ENCODE measurements around the gene MICU1. TPM values are rescaled to one million over a fixed set of nuclear protein-coding genes. Genes with fewer than 3 reads are reported as not detected.

The MICU1 gene
- total RNA-seq, 1 experiment from 2014 or later = 36.0 TPM

GRCh38 chr10:72418679-72419078, 207.2 kb downstream of the MICU1 start:
- Mint-ChIP-seq H3K36me3 (peaks cover 49% of the 10 kb centered on the region), H3K4me3 (no peak overlapping the region), H3K9me3 (peaks cover 37% of the 10 kb centered on the region), H3K27me3 (ENCODE audit: low read depth) (no peaks in the 10 kb centered on the region; the same call in 1 of the 2 replicates), H3K27ac (no peak overlapping the region; the same call in 1 of the 2 replicates), H3K4me1 (peaks cover 22% of the 10 kb centered on the region)
- no peak for DNase-seq (ENCODE audit: low spot score)
- ATAC-seq = no peak
- ChIA-PET POLR2A (no interaction called here), CTCF (no interaction called here)
- no peak for TF ChIP-seq ELF4 (CRISPR knock-in tag; IDR thresholded peaks at IDR 0.05; ENCODE audit: low read depth)
- no peak for TF ChIP-seq ZBTB43 (CRISPR knock-in tag; IDR thresholded peaks at IDR 0.05)
- no peak for TF ChIP-seq ZBTB21 (CRISPR knock-in tag; IDR thresholded peaks at IDR 0.05; ENCODE audit: borderline replicate concordance)
- no peak for TF ChIP-seq USF2 (CRISPR knock-in tag; IDR thresholded peaks at IDR 0.05)
- no peak for TF ChIP-seq TEAD4 (CRISPR knock-in tag; IDR thresholded peaks at IDR 0.05)
- no peak for TF ChIP-seq ATF2 (CRISPR knock-in tag; IDR thresholded peaks at IDR 0.05; ENCODE audit: borderline replicate concordance, low read depth)
- no peak for TF ChIP-seq FOXK1 (CRISPR knock-in tag; IDR thresholded peaks at IDR 0.05)
- TF ChIP-seq JUN (CRISPR knock-in tag; IDR thresholded peaks at IDR 0.05) = no peak
- no peak for TF ChIP-seq CDX4 (CRISPR knock-in tag; IDR thresholded peaks at IDR 0.05; ENCODE audit: borderline replicate concordance)
- no peak for TF ChIP-seq ZNF396 (CRISPR knock-in tag; IDR thresholded peaks at IDR 0.05; ENCODE audit: borderline replicate concordance)
- no peak for TF ChIP-seq ZNF671 (CRISPR knock-in tag; IDR thresholded peaks at IDR 0.05)
- TF ChIP-seq GABPB1 (CRISPR knock-in tag; IDR thresholded peaks at IDR 0.05) = no peak
- no peak for TF ChIP-seq ZNF512 (CRISPR knock-in tag; IDR thresholded peaks at IDR 0.05; ENCODE audit: borderline replicate concordance)
- no peak for TF ChIP-seq SMAD4 (CRISPR knock-in tag; IDR thresholded peaks at IDR 0.05)
- no peak for TF ChIP-seq NR2C2 (CRISPR knock-in tag; IDR thresholded peaks at IDR 0.05)

- CTCF ChIA-PET = no interaction called here
- H3K36me3 Mint-ChIP-seq = peaks cover 50% of the 10 kb centered on the region
- POLR2A ChIA-PET = no interaction called here
- H3K4me3 Mint-ChIP-seq = no peak overlapping the region
- H3K9me3 Mint-ChIP-seq = peaks cover 39% of the 10 kb centered on the region
- H3K27me3 Mint-ChIP-seq (ENCODE audit: low read depth) = no peaks in the 10 kb centered on the region; the same call in 1 of the 2 replicates
- peaks cover 22% of the 10 kb centered on the region for H3K4me1 Mint-ChIP-seq
- DNase-seq (ENCODE audit: low spot score) (no peak), ATAC-seq (peak; percentile 34)
- 0 out of 2 replicates have a peak overlapping the region, but pooled peaks have one; percentile 30 for H3K27ac Mint-ChIP-seq
- TF ChIP-seq AR (CRISPR knock-in tag; IDR thresholded peaks at IDR 0.05) (no peak), E2F5 (CRISPR knock-in tag; IDR thresholded peaks at IDR 0.05) (no peak)
These were observed 207.9 kb downstream of the MICU1 start for GRCh38 chr10:72417971-72418370.
